GM18868 (cell line): ENCODE measurements around the gene DIP2C.
"Not testable (repeated sequence)": the region's sequence is repeated elsewhere in the genome, so short reads cannot be mapped to it uniquely, and the experiment has no call there.

Source experiments
- ATAC-seq: cut with Tn5 transposase; IDR thresholded peaks from one replicate; pipeline ENCODE4 v1.9.1; 2021; ENCODE audit warnings: mild to moderate bottlenecking, moderate library complexity; ENCODE audit not compliant: unreplicated experiment

Gene DIP2C

DNA sequence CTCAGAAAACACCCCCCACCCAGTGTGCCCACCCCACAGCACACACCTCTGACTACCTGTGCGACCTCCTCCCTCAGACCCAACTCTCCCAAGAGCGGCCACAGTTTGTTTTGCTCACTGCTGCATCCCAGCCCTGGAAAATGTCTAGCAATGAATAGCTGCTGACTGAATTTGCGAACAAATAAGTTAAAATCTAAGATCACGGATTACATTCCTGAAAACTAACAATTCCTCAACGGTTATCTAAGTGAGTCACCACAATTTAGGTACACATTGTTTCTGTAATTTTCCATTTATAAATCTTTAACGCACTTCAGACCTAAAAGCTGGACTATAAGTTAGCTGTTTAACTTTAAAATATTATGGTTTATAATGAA, 319.0 kb downstream of the DIP2C start:
- no peak for ATAC-seq

DNA sequence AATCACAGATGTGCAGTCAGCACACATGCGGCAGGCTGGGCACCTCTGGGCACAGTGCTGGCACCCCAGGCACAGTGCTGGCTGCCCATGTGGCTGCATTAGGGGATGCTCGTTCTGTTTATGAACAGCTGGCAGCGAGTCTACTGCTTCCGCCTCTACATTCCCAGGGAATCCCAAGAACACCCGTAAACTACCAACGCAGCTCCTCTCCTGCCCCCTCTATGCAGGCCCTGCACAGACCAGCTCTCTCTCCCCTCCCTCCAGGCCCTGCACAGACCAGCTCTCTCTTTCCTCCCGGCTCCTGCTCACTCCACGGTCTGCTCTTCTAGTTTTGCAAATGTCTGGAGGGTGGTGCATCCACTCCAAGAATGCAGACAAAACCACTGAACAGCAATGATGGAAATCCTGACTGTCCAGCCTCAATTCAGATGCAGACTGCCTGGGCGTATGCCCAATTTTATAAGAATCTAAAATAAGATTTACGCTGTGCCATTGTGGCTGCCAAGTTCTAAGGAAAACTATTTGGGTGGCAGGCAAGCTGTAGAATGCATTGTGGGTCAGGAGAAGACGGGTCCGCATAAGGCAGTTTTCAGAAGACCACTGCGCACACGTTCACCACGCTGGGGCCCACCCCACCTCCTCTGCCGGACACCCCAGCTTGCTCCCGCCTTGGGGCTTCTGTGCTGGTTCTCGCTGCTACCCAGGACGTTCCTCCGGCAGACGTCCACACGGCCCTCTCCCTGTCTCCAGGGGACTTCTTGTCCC, 319.6 kb downstream of the DIP2C start:
- ATAC-seq, result no peak

DNA sequence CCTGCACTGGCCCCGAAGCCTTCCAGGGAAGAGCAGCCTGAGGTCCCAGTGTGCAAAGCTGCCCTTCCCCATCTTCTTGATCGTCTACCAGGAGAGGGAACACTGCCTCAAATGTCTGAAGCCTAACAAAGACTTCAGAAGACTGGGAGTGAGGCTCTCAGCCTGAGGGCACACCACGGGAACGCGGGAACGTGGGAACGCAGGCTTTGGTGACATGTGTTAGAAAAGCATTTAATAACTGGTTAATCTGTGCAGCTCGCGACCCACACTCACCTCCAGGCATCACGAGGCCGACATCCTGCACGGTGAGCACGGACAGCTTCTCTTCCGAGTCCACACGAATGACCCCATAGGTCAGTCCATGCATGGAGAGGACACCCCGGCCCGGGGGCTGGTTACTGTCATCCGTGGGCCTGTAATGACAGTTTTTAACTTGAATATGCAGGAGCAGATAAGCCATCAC, 320.2 kb downstream of the DIP2C start:
- no peak for ATAC-seq

DNA sequence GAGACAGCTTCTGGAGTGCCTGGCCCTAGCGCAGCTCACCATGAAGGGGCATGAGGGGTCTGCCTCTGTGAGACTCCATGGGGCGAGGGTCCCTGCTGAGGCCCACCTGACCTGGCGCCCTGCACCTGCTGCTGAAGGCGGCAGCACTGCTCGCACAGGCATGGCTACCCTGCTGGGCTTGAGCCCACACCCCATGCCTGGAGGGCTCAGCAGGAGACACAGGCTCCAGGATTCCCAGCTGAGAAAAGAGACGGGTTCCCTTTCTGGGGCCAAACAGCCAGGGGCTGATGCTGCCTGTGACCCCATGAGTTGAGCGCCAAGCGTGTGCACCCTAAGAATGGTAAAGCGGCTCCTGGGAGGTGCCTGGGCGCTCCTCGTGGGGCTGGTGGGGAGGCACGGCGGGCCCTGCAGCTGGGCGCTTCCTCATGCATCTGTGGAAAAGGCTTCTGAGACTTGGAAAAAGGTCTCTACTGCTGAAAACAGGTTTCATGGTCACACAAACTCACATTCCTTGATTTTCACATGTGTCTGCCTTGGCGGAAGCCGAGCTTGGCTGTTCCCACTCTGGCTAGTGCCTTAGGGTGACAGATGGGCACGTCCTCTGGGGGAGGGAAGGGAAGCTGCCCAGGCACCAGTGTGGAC, 320.8 kb downstream of the DIP2C start:
- no peak for ATAC-seq

DNA sequence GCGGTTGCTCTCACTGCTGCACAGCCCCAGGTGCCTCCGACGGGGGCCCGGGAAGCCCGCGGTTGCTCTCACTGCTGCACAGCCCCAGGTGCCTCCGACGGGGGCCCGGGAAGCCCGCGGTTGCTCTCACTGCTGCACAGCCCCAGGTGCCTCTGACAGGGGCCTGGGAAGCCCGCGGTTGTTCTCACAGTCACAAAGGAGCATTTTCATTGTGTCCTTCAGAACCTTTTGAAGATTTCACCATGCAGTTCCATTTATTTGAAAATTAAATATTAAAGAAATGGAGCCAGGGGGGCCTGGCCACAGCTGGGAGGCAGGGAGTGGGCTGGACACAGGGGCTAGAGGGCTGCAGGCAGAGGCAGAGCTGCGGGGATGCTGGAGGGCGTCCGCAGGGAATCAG, 321.4 kb downstream of the DIP2C start:
- ATAC-seq, result not testable (repeated sequence)

DNA sequence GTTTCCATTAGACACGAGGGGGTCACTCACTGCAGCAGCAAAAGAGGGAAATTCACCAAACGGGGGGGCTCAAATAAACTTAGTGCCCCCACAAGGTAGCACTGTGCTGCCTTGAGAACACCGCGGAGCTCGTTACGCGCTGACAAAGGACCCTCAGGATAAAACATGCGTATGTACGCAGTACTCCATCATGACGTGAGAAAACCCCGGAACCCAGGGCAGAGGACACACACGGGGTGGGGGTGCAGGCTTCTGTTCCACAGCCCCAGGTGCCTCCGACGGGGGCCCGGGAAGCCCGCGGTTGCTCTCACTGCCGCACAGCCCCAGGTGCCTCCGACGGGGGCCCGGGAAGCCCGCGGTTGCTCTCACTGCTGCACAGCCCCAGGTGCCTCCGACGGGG, 321.8 kb downstream of the DIP2C start:
- no peak for ATAC-seq

DNA sequence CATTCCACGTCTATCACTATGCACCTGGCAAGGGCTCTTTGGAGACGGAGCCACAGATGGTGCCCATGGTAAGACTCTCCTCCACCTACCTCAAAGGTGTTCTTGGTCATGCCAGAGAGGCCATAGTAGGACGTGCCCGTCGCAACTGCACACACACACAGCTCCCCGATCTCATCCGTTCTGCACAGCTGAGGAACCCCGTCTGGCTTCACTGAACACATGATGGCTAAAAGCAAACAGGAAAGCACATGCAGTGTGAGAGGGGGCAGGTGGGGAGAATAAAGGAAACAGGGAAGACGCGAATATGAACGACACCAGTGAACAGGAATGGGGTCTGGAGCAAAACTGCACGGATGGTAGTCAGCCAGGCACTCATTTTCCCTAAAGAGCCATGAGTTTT, 323.3 kb downstream of the DIP2C start:
- ATAC-seq, result no peak

DNA sequence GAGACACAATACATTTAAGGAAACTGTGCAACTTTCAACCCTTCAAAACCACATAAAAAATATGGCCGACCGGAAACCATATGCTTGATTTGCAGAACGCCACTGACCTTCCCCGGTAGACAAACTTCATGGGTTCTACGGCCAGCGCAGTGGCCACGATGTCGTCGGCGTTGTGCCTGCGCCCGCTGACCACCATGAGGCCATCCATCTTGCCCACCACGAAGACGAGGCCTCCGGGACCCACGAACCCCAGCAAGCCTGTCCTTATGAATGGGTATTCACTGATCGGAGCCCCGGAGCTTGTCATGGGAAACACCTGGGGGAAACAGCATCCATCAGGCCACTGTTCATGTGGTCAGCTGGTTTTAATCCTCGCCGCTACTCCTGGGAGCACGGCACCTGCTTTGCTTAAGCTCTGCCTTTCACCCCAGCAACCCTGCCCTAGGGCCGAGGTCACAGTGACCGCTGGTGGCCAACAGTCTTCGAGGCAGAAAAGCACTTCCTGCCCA, 325.1 kb downstream of the DIP2C start:
- no peak for ATAC-seq

DNA sequence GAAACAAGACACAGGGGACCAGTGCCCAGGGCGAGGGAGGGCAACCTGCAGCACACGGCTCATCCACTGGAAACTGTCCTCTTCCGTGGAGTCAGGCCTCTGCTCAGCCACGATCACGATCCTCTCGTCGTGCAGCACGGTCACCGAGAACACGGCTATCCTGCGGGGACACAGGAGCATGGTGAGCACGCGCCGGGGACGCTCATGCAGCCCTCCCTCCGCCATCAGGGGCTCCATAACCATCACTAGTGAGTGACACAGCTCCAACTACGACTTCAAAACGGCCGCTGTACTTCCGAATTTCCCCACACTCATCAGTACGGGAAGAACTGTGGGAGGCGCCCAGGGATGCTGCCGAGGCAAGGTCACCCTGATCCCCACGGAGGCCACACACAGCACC, 326.3 kb downstream of the DIP2C start:
- no peak for ATAC-seq

DNA sequence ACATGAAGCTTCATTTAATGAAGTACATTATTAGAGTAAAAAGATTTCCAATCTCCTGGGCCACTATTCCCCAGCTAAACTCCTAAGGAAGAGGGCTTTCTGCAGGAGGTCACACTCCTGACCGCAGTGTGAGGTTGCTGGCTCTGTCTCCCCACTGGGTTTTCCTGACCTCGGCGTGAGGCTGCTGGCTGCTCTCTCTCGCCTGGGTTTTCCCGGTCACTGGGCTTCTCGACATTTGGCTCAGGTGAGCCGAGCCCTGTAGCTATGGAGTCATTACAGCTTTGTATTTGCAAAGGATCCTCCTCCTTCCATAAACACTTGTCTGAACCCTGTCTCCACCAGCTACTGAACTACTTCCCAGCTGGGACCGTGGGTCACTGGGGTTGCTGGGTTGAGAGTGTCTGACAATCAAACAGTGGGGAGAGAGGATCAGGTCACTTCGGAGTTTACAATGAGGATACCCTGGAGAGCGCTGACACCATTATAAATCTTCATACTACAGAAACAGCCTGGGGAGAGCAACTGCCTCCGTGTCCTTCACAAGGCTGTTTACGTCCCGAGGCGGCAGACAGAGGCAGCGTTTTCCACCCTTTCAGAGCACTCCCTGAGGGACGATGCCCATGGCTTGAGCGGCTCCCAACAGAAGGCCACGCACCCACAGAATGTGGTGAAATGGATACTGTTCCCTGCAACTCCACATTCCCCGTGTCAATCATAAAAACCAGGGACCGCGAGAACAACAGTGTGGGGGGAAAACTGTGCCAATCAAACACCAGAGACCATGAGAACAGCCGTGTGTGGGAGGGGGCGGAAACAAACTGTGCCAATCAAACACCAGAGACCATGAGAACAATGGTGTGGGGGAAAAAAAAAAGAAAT, 328.0 kb downstream of the DIP2C start:
- ATAC-seq, result no peak

DNA sequence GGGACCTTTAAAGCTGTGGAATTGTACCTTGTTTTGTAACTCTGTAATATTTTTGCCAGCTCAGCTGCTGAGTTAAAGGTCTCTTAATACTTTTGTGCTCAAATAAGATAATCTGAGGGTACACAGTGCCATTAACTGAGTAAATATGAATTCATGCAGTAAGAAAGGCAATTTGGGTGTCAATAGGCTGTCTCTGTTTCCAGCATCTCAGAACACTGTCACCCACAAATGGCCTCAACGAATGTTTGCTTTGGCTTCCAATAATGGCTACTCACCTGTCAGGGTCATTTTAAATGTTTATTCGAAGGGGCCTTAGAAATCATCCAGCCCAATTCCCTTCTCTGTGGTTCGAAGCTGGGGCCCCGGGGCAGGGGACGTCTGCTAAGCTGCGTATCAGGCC, 328.8 kb downstream of the DIP2C start:
- no peak for ATAC-seq

DNA sequence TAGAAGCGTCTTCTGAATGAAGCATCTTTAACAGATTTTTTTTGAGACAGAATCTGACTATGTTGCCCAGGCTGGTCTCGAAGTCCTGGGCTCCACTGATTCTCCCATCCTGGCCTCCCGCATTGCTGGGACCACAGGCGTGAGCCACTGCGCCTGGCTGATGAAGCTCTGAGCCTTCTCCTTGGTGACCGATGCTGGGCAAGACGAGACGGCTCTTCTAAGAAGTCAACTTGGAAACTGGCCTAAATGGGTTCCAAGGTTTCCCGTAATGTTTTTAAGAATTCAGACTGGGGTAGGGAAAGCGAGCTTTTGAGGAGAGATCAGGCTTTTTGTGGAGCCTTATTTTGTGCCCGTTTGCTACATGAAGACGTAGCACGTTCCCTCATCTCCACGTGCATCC, 329.7 kb downstream of the DIP2C start:
- ATAC-seq, result no peak

DNA sequence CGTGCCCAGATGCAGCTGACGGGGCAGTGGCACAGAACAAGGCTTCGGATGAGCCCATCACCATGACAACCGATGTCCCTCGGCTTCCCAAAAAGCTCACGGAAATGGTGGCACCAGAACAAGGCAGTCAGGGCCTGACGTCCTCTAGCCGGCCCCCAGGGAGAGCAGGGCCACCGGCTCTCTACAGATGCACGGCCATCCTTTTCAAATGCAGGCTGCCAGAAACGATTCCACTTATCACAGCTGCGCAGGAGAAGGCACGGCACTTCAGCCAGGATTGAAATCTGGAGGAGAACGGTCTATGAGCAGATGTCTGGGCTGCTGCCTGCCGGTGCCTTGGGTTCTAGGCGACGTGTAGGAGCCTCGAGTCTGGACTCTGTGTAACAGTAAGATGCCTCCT, 330.4 kb downstream of the DIP2C start:
- no peak for ATAC-seq

DNA sequence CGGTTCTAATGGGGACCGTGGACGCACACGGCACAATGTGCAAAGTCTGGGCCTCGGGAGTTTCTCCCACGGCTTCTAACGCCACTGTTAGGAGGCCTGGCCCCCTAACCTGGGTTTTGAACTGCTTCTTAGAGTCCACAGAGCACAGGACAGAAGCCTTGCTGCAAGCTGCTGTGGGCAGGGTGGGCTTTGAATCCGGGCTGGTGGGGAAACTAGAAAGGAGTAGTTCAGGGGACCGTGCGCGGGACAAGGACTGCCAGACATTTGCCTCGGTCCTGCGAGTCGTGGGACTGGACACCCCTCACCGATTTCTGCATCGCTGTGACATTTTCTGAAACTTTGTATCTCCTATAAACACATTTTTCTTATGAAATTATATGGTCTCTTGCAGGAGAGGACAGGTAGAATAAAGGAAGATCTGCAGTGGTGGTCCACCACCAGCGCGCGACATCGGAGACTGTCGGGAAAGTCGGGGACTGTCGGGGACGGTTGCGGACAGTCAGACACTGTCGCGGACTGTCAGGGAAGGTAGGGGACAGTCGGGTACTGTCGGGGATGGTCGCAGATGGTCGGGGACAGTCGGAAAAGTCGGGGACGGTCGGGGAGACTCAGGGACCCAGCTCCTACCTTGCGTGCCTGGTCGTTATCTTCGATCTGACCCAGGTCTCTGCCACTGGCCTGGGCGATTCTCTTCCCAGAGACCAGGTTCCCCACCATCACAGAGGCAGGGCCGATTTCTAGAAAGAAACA, 332.1 kb downstream of the DIP2C start:
- ATAC-seq, result no peak

DNA sequence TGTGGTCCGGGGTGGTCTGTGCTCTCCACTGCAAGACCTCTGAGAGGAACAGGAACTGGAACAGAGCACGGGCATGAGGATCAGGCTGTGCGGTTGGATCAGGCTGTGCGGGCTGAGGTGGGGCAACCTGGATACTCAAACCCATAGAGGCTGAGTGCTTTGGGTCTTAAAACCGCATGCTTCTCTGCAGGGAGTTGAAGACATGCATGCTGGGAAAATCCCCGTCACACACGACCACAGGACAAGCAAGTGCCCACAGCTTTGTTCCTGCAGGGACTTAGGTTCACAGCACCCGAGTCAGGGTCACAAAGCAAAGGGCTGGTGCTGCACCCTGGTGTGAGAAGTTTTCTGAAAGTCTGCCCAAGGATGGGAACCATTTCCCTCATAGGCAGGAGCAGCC, 333.0 kb downstream of the DIP2C start:
- ATAC-seq, result no peak

DNA sequence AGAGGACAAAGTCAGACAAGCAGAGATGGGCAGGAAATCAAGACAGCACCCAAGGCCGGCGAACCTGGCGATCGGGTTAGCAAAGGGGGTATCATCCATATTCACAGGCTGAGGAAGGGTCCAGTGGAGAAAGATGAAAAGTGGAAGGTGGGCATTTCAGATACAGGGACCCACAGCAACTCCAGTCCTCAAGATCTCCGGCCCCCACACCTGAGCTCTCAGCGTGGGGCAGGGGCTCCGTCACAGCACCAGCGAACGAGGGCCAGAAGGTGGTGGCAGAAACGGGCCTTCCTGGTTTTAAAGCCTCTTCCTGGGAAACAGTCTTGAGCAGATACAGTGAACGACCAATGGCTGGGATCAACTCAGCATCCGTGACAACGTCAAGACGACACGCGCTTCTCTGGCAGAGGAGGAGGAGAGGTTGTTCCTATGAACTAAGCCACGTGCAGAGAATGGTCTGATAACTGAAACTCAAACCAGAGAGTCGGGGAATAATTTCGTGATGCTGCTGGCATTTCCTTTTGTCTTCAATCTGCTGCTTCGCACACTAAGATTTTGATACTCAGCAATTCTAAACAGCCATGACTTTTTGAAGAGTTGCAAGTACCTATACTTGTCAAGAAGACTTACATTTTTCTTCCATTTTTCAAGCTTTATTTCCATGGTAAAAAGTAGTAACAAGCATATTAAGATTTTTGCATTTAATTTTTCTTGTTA, 334.4 kb downstream of the DIP2C start:
- no peak for ATAC-seq

DNA sequence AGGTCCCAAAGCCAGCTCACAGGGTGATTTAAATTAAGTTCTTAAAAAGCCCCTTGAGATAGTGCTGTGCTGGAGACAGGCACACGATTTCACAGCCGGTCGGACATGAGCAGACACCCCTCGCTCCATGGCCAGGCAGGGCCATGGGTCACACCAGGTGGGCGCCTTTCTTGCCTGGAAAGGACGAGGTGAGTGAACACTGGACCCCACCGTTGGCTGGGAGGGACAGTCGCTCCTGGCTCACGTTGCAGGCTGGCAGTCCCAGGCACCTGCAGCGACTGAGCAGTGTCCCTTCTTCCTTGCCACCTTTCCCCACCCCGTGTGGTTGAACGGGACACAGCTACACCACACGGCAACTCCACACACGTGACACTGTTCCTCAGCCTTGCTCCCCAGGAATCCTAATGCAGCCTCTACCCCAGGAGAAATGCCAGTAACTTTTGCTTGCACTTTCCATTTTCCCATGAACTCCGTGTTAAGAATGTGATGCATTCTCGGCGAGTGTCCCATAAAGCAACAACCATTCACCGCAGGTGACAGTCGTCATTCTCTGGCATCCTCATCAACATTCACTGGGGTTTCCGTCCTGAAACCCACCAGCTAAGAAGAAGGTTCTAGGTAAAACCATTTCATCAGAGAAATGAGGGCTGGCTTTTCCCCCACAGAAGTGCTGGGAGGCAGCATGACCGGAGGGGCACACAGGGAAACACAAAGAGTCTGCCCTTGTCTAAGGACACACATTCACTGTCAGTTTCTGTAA, 336.8 kb downstream of the DIP2C start:
- ATAC-seq, result no peak

DNA sequence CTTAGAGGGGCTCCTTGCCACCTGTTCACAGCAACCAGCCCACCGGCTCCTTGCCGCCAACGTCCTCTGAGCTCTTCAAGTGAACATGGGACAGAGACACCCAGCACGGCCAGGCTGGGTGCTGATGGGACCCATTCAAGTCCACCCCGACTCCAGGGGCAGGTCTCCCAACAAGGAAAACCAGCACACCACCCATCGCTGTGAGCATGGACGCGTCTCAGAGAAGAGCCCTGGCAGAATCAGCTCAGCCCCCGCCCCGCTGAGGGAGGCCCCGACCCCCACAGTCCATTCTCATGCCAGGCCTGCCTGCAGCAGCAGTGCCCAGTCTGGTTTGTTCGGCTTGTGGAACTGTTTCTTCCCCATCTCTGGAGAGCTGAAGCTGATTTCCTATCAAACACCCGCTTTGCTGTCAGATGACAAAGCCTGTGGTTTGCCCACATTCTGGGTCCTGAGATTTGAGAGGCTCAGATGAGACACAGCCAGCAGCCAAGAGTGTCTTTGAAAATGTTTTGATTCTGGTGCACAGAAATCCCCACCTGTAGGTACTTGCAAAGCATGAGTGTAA, 337.6 kb downstream of the DIP2C start:
- ATAC-seq, result no peak

DNA sequence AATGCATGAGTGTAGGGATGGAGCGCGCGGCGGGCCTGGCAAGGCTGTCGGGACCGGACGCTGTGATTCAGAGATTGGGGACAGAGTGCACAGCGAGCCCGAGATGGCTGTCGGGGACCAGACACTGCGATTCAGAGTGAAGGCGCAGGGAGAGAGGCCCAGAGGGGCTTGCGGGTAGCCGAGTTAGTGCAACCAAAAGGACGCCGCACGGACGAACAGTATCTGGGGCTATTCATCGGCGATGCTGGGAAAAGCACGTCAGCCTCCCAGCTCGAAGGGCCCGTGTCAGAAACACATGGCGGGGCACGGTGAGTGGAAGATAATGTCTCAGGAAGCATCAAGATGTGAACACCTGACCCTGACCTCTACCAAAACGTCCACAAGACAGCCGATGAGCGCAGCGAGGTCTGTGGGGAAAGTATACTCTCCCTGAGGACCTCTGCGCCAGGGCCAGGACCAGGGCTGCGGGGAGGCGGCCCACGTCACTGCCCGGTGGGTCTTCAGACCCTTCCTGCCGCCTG, 338.4 kb downstream of the DIP2C start:
- ATAC-seq, result no peak
